AG09309 (cell line): Measurements from ENCODE around the gene DPRX.

Source experiments
- DNase-seq: peaks from one replicate; pipeline ENCODE4 v3.0.0-alpha.2; 2010; ENCODE audit warnings: low read depth
- H3K4me3 ChIP-seq: 2 replicates; pipeline ENCODE4 v1.5.1; 2011; ENCODE audit warnings: mild to moderate bottlenecking, low read depth, low read length, moderate library complexity; ENCODE audit not compliant: control insufficient read depth
- CTCF ChIP-seq: IDR thresholded peaks from 2 replicates; pipeline ENCODE4 v1.5.1; 2011; ENCODE audit warnings: mild to moderate bottlenecking, low read depth, low read length, inconsistent platforms; ENCODE audit not compliant: insufficient read depth, control insufficient read depth; ENCODE audit errors: missing control alignments

DPRX gene

GRCh38 chr19:53597023-53597422 is 34.8 kb upstream of the DPRX start:
- no peak overlapping the region for H3K4me3 ChIP-seq
- no peak for DNase-seq
- TF ChIP-seq CTCF = no peak

GRCh38 chr19:53598361-53598760 is 33.4 kb upstream of the DPRX start:
- H3K4me3 ChIP-seq = no peak overlapping the region
- DNase-seq = no peak
- TF ChIP-seq CTCF = no peak

GRCh38 chr19:53600217-53600616 is 31.6 kb upstream of the DPRX start:
- no peak for DNase-seq
- TF ChIP-seq CTCF = no peak
- no peak overlapping the region for H3K4me3 ChIP-seq

GRCh38 chr19:53606031-53606430 is 25.8 kb upstream of the DPRX start:
- TF ChIP-seq CTCF = no peak
- no peak overlapping the region for H3K4me3 ChIP-seq
- DNase-seq = no peak

- no peak for DNase-seq
- no peak overlapping the region for H3K4me3 ChIP-seq
- no peak for TF ChIP-seq CTCF
Observed at GRCh38 chr19:53608381-53608780, 23.4 kb upstream of the DPRX start.

GRCh38 chr19:53612762-53613526 is 18.9 kb upstream of the DPRX start:
- TF ChIP-seq CTCF = no peak
- no peak for DNase-seq
- no peak overlapping the region for H3K4me3 ChIP-seq
